Naive B cell (primary cell): ENCODE data around the gene RNF141. TPM values are rescaled to one million over a fixed set of nuclear protein-coding genes. Genes with fewer than 3 reads are reported as not detected.

Source experiments
- ATAC-seq, 2 donors: fragments of 150-1000 bp; cut with Tn5 transposase; 2 replicates each; pipeline ENCODE4 v1.10.0; 2021; ENCODE audit warnings: low read depth in 2 of 2, mild to moderate bottlenecking in 2 of 2, moderate library complexity in 2 of 2
- DNase-seq: peaks from one replicate; pipeline ENCODE4 v3.0.0; 2022
- H3K27ac Mint-ChIP-seq, 6 donors: one replicate each; pipeline ENCODE4 v1.8.0; 2020 to 2022; ENCODE audit warnings: mild to moderate bottlenecking in 6 of 6, mixed read lengths in 6 of 6, moderate library complexity in 5 of 6, inconsistent platforms in 2 of 6
- H3K27me3 Mint-ChIP-seq, 3 donors: one replicate each; pipeline ENCODE4 v1.8.0; 2021 to 2022; ENCODE audit warnings: mixed read lengths in 3 of 3, mild to moderate bottlenecking in 1 of 3
- H3K36me3 Mint-ChIP-seq, 2 donors: one replicate each; pipeline ENCODE4 v1.8.0; 2020 to 2022; ENCODE audit warnings: mixed read lengths in 2 of 2, inconsistent platforms in 1 of 2, mild to moderate bottlenecking in 1 of 2
- H3K4me1 Mint-ChIP-seq, 3 donors: one replicate each; pipeline ENCODE4 v1.8.0; 2020 to 2022; ENCODE audit warnings: mixed read lengths in 3 of 3, inconsistent platforms in 1 of 3, mild to moderate bottlenecking in 1 of 3, moderate library complexity in 1 of 3
- H3K4me3 Mint-ChIP-seq, 8 donors: one replicate each; pipeline ENCODE4 v1.8.0; 2020 to 2022; ENCODE audit warnings: mild to moderate bottlenecking in 8 of 8, mixed read lengths in 8 of 8, moderate library complexity in 8 of 8, inconsistent platforms in 2 of 8
- H3K9me3 Mint-ChIP-seq, 7 donors: one replicate each; pipeline ENCODE4 v1.8.0; 2020 to 2022; ENCODE audit warnings: mixed read lengths in 7 of 7, mild to moderate bottlenecking in 5 of 7, inconsistent platforms in 2 of 7, moderate library complexity in 1 of 7
- polyA plus RNA-seq, 6 donors: library from polyadenylated mRNA; unstranded; fragments of 300-500 nt; fragmentation: Illumina TruSeq; gene quantifications; one replicate each; pipeline ENCODE4 v1.2.3, GENCODE V29; 2021; ENCODE audit warnings: low read depth in 6 of 6

RNF141 gene
- polyA plus RNA-seq, 6 donors from 2014 or later: 101 to 187 (median 132) TPM

GRCh38 chr11:10532526-10532925 lies 8.5 kb downstream of the RNF141 start:
- Mint-ChIP-seq H3K27me3 (no peaks in the 10 kb centered on the region), H3K9me3 (no peaks in the 10 kb centered on the region), H3K27ac (peak overlapping the region in 4 of 6 donors; percentile 3 to 65 (median 36)), H3K4me1 (peaks cover 25 to 39% (median 32%) of the 10 kb centered on the region in 3 donors), H3K36me3 (peaks cover 29 to 37% of the 10 kb centered on the region in 2 donors), H3K4me3 (no peak overlapping the region)
- ATAC-seq: no peak
- DNase-seq: no peak

DNA sequence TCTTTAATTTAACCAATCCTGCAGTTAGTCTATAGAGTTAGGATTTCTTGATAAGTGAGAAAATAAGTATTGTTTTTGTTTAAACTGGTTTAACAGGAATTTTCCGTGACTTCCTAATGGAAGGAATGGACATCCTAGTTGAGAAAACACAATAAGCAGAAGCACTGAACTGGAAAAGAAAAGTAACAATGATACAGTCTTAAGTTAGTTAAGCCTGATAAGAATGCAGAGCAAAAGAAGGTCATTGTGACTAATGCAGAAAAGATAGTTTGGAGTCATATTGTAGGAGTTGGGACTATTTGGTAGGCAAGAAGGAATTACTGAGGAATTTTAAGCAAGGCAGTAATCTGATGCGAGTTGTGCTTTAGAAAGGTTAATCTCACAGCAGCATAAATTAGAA lies 11.7 kb downstream of the RNF141 start:
- ATAC-seq (no peak), DNase-seq (no peak)
- Mint-ChIP-seq H3K4me3 (no peak overlapping the region), H3K27ac (peak overlapping the region in 2 of 6 donors; percentile 29 to 34), H3K9me3 (no peaks in the 10 kb centered on the region), H3K4me1 (peaks cover 17 to 36% (median 25%) of the 10 kb centered on the region in 3 donors), H3K36me3 (peaks cover 54% of the 10 kb centered on the region in 2 donors), H3K27me3 (no peaks in the 10 kb centered on the region)

GRCh38 chr11:10528121-10528520 lies 12.9 kb downstream of the RNF141 start:
- peaks cover 44 to 48% of the 10 kb centered on the region in 2 donors for H3K36me3 Mint-ChIP-seq
- peak overlapping the region in 1 of 6 donors; percentile 41 for H3K27ac Mint-ChIP-seq
- no peak for DNase-seq
- H3K27me3 Mint-ChIP-seq: no peaks in the 10 kb centered on the region
- no peak overlapping the region for H3K4me3 Mint-ChIP-seq
- peaks cover 9 to 33% (median 20%) of the 10 kb centered on the region in 3 donors for H3K4me1 Mint-ChIP-seq
- ATAC-seq: no peak
- H3K9me3 Mint-ChIP-seq: no peaks in the 10 kb centered on the region

DNA sequence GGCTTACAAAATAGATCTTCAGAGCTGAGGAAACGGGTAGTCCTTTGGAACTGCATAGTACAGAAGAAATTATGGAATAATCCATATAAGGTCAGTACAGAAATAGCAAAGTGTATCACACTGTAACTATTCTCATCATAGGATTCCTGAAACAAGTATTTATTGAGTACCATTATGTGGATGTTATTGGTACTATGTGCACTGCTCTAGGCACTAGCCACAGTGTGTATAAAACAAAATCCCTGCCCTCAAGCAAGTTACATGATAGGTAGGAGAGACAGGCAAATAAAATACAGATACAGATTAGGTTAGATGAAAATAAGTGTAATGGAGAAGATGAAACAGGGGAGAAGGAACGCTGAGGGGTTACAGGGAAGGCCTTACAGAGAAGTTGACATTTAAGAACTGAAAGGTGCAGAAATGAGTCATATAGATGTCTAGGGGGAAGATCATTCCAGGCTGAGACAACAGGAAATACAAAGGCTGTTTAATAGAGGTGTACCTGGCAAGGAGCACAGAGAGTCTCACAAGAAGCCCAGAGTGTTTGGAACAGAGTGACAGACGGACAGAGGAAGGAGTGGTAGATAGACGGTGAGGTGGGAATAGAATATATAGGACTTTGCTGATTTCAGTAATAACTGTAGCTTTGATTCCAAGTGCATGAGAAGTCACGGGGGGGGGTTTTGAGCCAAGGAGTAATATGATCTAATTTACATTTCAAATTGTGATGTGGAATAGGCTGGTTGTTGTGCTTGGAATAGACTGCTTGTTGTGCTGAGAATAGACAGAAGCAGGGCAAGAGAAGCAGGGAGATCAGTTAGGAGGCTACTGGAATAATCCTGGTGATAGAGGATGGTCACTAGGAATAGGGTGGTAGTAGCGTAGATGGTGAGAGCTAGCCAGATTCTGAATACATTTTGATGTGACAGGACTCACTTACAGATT lies 13.7 kb downstream of the RNF141 start:
- ATAC-seq (no peak), DNase-seq (no peak)
- H3K27ac Mint-ChIP-seq: peak overlapping the region; percentile 14 to 66 (median 35)
- H3K4me1 Mint-ChIP-seq: peaks cover 10 to 26% (median 17%) of the 10 kb centered on the region in 3 donors
- no peaks in the 10 kb centered on the region for H3K27me3 Mint-ChIP-seq
- no peak overlapping the region for H3K4me3 Mint-ChIP-seq
- peaks cover 37 to 49% of the 10 kb centered on the region in 2 donors for H3K36me3 Mint-ChIP-seq
- H3K9me3 Mint-ChIP-seq: no peaks in the 10 kb centered on the region

GRCh38 chr11:10524471-10524870 lies 16.5 kb downstream of the RNF141 start:
- no peaks in the 10 kb centered on the region for H3K27me3 Mint-ChIP-seq
- H3K4me1 Mint-ChIP-seq: peaks cover 12 to 34% (median 23%) of the 10 kb centered on the region in 3 donors
- H3K4me3 Mint-ChIP-seq: no peak overlapping the region
- ATAC-seq: no peak
- no peaks in the 10 kb centered on the region for H3K9me3 Mint-ChIP-seq
- peak overlapping the region in 2 of 6 donors; percentile 38 to 44 for H3K27ac Mint-ChIP-seq
- DNase-seq: no peak
- peaks cover 40 to 46% of the 10 kb centered on the region in 2 donors for H3K36me3 Mint-ChIP-seq

DNA sequence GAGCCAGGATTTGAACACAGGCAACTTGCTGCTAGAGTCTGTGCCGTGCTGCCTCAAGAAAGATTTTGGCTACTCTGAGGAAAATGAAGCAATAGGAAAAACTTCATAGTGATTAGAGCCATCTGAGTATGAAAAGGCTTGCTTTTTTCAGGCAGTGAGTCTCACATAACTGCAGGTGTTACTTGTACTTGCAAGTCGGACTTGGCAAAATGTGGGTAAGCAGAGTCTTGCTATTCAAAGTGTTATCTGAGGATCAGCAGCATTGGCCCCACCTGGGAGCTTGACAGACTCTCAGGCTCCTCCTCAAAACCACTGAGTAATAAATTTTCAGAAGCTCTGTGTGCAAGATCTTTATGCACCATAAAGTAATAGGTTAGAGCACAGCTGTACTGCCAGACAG lies 18.1 kb downstream of the RNF141 start:
- ATAC-seq: no peak
- Mint-ChIP-seq H3K4me1 (peaks cover 16 to 34% (median 18%) of the 10 kb centered on the region in 3 donors), H3K27ac (no peak overlapping the region), H3K36me3 (peaks cover 32 to 46% of the 10 kb centered on the region in 2 donors), H3K27me3 (no peaks in the 10 kb centered on the region), H3K9me3 (no peaks in the 10 kb centered on the region), H3K4me3 (no peak overlapping the region)
- no peak for DNase-seq

GRCh38 chr11:10522276-10522675 lies 18.7 kb downstream of the RNF141 start:
- Mint-ChIP-seq H3K4me3 (no peak overlapping the region), H3K9me3 (no peaks in the 10 kb centered on the region), H3K27ac (peak overlapping the region; percentile 1 to 81 (median 46)), H3K36me3 (peaks cover 26 to 42% of the 10 kb centered on the region in 2 donors), H3K27me3 (no peaks in the 10 kb centered on the region), H3K4me1 (peaks cover 14 to 33% (median 15%) of the 10 kb centered on the region in 3 donors)
- DNase-seq (no peak), ATAC-seq (no peak)

DNA sequence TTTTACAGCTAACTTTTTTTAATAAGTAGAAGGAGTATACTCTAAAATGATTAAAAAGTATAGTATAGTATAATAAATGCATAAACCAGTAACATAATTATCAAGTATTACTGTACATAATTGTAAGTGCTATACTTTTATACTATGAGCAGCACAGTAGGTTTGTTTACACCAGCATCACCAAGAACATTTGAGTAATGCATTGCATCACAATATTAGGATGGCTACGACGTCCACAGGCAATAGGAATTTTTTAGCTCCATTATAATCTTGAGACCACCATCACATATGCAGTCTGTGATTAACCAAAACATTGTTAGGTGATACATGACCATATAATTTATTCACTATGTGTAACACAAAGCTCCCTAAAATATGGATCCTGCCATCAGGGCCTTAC lies 20.4 kb downstream of the RNF141 start:
- ATAC-seq (no peak), DNase-seq (no peak)
- Mint-ChIP-seq H3K36me3 (peaks cover 12 to 30% of the 10 kb centered on the region in 2 donors), H3K4me3 (no peak overlapping the region), H3K27me3 (no peaks in the 10 kb centered on the region), H3K27ac (peak overlapping the region in 2 of 6 donors; percentile 18 to 28), H3K4me1 (peaks cover 6 to 23% (median 23%) of the 10 kb centered on the region in 3 donors), H3K9me3 (no peaks in the 10 kb centered on the region)

DNA sequence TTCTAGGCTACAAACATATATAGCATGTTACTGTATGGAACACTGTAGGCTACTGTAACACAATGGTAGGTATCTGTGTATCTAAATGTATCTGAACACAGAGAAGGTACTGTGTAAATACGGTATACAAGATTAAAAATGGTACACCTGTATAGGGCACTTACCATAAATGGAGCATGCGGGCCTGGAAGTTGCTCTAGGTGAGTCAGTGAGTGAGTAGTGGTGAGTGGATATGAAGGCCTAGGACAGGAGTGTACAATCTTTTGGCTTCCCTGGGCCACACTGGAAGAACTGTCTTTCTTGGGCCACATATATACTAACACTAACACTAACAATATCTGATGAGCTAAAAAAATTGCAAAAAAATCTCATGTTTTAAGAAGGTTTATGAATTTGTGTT lies 21.4 kb downstream of the RNF141 start:
- Mint-ChIP-seq H3K27me3 (no peaks in the 10 kb centered on the region), H3K4me3 (no peak overlapping the region), H3K9me3 (no peaks in the 10 kb centered on the region), H3K4me1 (peaks cover 9 to 30% (median 30%) of the 10 kb centered on the region in 3 donors), H3K36me3 (peaks cover 12 to 23% of the 10 kb centered on the region in 2 donors), H3K27ac (peak overlapping the region in 3 of 6 donors; percentile 10 to 72 (median 20))
- DNase-seq (no peak), ATAC-seq (no peak)

DNA sequence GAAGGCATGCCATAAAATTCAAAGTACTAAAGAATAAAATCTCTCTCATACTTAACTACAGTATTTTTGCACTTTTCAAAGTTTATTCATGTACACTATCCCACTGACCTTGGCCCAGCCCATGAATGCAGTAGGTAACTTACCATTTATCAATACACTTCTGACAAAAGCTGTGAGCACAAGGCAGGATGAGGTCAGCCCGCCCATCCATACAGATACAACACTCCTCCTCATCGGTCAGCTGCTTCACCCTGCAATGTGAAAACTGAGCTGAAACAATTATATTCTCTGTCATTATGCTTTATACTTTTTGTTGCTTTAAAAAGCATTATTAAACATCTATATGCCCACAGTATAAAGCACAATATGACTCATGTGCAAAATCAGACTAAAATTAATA lies 22.1 kb downstream of the RNF141 start:
- ATAC-seq: no peak
- peak overlapping the region in 3 of 6 donors; percentile 20 to 33 (median 30) for H3K27ac Mint-ChIP-seq
- no peaks in the 10 kb centered on the region for H3K9me3 Mint-ChIP-seq
- DNase-seq: no peak
- H3K4me3 Mint-ChIP-seq: no peak overlapping the region
- H3K4me1 Mint-ChIP-seq: peaks cover 13 to 38% (median 35%) of the 10 kb centered on the region in 3 donors
- peaks cover 12 to 20% of the 10 kb centered on the region in 2 donors for H3K36me3 Mint-ChIP-seq
- no peaks in the 10 kb centered on the region for H3K27me3 Mint-ChIP-seq

- Mint-ChIP-seq H3K27ac (peak overlapping the region in 2 of 6 donors; percentile 28 to 55), H3K27me3 (no peaks in the 10 kb centered on the region), H3K4me1 (peaks cover 13 to 35% (median 32%) of the 10 kb centered on the region in 3 donors), H3K36me3 (peaks cover 12 to 20% of the 10 kb centered on the region in 2 donors), H3K9me3 (no peaks in the 10 kb centered on the region), H3K4me3 (no peak overlapping the region)
- ATAC-seq (no peak), DNase-seq (no peak)
Measured at GRCh38 chr11:10518123-10518522, 22.9 kb downstream of the RNF141 start.

DNA sequence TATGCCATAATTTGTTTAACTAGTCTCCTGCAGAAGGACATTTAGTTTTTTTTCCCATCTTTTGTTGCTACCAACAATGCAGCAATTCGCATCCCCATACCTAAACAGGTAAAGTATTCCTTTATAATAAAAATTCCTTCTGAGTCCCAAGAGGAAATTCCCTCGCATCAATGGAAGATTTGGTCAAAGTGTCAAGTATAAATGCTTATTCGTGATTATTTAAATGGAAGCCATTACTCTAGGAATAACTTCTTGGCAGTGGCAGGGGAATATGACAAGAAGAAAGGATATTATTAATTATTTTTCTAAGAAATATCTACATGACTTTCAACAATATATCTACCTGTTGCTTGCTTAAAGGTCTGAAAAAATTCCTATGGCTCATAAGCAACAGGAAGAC lies 25.6 kb downstream of the RNF141 start:
- H3K36me3 Mint-ChIP-seq: peaks cover 0 to 20% of the 10 kb centered on the region in 2 donors
- DNase-seq (no peak), ATAC-seq (no peak)
- H3K4me3 Mint-ChIP-seq: no peak overlapping the region
- H3K27ac Mint-ChIP-seq: peak overlapping the region in 1 of 6 donors; percentile 23
- no peaks in the 10 kb centered on the region for H3K27me3 Mint-ChIP-seq
- no peaks in the 10 kb centered on the region for H3K9me3 Mint-ChIP-seq
- H3K4me1 Mint-ChIP-seq: peaks cover 7 to 30% (median 23%) of the 10 kb centered on the region in 3 donors

GRCh38 chr11:10514709-10515108 lies 26.3 kb downstream of the RNF141 start:
- Mint-ChIP-seq H3K9me3 (no peaks in the 10 kb centered on the region), H3K4me1 (peaks cover 7 to 30% (median 23%) of the 10 kb centered on the region in 3 donors), H3K27me3 (no peaks in the 10 kb centered on the region), H3K27ac (peak overlapping the region in 4 of 6 donors; percentile 21 to 92 (median 71)), H3K4me3 (no peak overlapping the region), H3K36me3 (peaks cover 0 to 20% of the 10 kb centered on the region in 2 donors)
- DNase-seq: no peak
- ATAC-seq: no peak

DNA sequence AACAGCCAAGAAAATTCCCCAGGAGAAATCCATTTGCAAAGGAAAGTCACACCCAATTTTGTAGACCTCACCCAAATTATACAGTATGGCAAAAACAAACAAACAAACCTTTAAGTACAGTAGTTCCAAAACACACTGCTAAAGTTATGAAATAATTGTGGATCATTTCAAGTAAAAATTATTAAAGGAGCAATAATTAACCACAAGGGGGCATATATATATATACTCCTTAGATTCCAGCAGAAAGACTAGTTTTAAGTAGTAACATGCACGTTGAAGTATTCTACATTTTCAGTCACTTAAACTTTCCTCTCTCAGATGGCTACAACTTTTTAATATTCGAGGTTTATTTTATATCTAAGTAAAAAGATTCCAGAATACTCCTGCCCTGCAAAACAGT lies 26.8 kb downstream of the RNF141 start:
- H3K9me3 Mint-ChIP-seq: no peaks in the 10 kb centered on the region
- ATAC-seq (no peak), DNase-seq (no peak)
- H3K36me3 Mint-ChIP-seq: peaks cover 0 to 17% of the 10 kb centered on the region in 2 donors
- peaks cover 7 to 30% (median 23%) of the 10 kb centered on the region in 3 donors for H3K4me1 Mint-ChIP-seq
- peak overlapping the region in 4 of 6 donors; percentile 6 to 92 (median 63) for H3K27ac Mint-ChIP-seq
- no peak overlapping the region for H3K4me3 Mint-ChIP-seq
- no peaks in the 10 kb centered on the region for H3K27me3 Mint-ChIP-seq
